A673 (cell line): ENCODE results near the gene ADARB2. TPM values are rescaled to one million over a fixed set of nuclear protein-coding genes. Genes with fewer than 3 reads are reported as not detected.

Source experiments
- BruUV-seq: library from RNA; stranded (reverse); fragments of 400-500 nt; replicated peaks from 2 replicates; lab custom pipeline; 2021; lab: Mats Ljungman, UMichigan
- CTCF ChIA-PET: fragments of 300-600 bp; sonication (Branson Sonifier 250); formaldehyde crosslinking; loops from one replicate; lab custom pipeline; 2022; ENCODE audit warnings: antibody characterized with exemption; lab: Charles Lee
- POLR2A ChIA-PET: fragments of 300-600 bp; sonication (Branson Sonifier 250); formaldehyde crosslinking; loops from one replicate; lab custom pipeline; 2022; ENCODE audit warnings: antibody characterized with exemption; ENCODE audit not compliant: low non-redundant PET; lab: Charles Lee
- DNase-seq: peaks from one replicate; pipeline ENCODE4 v3.0.0-alpha.2; 2015; ENCODE audit warnings: low spot score
- H3K27ac ChIP-seq: fragments of 200-600 bp; sonication (generic); 2 replicates; pipeline ENCODE4 v1.5.1; 2016; ENCODE audit warnings: mixed run types, low read depth, mild to moderate bottlenecking, mixed read lengths, antibody characterized with exemption, low read length; ENCODE audit not compliant: poor library complexity, severe bottlenecking
- H3K27me3 ChIP-seq: fragments of 200-600 bp; sonication (generic); replicated peaks from 2 replicates; pipeline ENCODE4 v1.6.1; 2017; ENCODE audit warnings: mixed run types, low read depth, mild to moderate bottlenecking, mixed read lengths, antibody characterized with exemption, low read length; ENCODE audit not compliant: insufficient read depth, poor library complexity
- H3K36me3 ChIP-seq: fragments of 200-600 bp; sonication (generic); 2 replicates; pipeline ENCODE4 v1.6.1; 2016; ENCODE audit warnings: mixed run types, mild to moderate bottlenecking, mixed read lengths, antibody characterized with exemption, low read length; ENCODE audit not compliant: insufficient read depth, poor library complexity, severe bottlenecking
- H3K4me1 ChIP-seq: fragments of 200-600 bp; sonication (generic); 2 replicates; pipeline ENCODE4 v1.6.1; 2017; ENCODE audit warnings: mixed run types, mild to moderate bottlenecking, mixed read lengths, antibody characterized with exemption, low read length; ENCODE audit not compliant: insufficient read depth, poor library complexity, severe bottlenecking
- H3K4me3 ChIP-seq: fragments of 200-600 bp; sonication (generic); 2 replicates; pipeline ENCODE4 v1.5.1; 2016; ENCODE audit warnings: low read depth, mixed run types, mild to moderate bottlenecking, mixed read lengths, low read length; ENCODE audit not compliant: poor library complexity, severe bottlenecking
- H3K9me3 ChIP-seq: fragments of 200-600 bp; sonication (generic); 2 replicates; pipeline ENCODE4 v1.6.1; 2016; ENCODE audit warnings: mixed run types, low read depth, mild to moderate bottlenecking, mixed read lengths, antibody characterized with exemption, low read length; ENCODE audit not compliant: poor library complexity, severe bottlenecking
- EZH2 ChIP-seq: fragments of 200-600 bp; sonication (generic); IDR thresholded peaks from 2 replicates; pipeline ENCODE4 v1.6.1; 2017; ENCODE audit warnings: borderline replicate concordance, low read depth, mild to moderate bottlenecking, mixed read lengths, antibody characterized with exemption, low read length; ENCODE audit not compliant: poor library complexity, severe bottlenecking
- intact Hi-C: fragments of 100-400 bp; cut with micrococcal nuclease; formaldehyde crosslinking; loops from one replicate; pipeline ENCODE4 v1.10.0; 2022; ENCODE audit not compliant: unreplicated experiment
- total RNA-seq: library from RNA; stranded (reverse); gene quantifications from 2 replicates; pipeline ENCODE4 v1.2.3, GENCODE V29; 2021
- TF ChIP-seq, protein P1 (sequence below): fragments of 300-800, 200-600 bp; sonication (generic); conservative IDR thresholded peaks from 2 replicates; pipeline ENCODE4 v1.5.1; 2017; ENCODE audit warnings: low read depth, mild to moderate bottlenecking, antibody characterized with exemption, low read length, moderate library complexity, mixed read lengths

ADARB2 gene
- total RNA-seq, 1 experiment from 2014 or later: not detected

GRCh38 chr10:1440897-1441296, 296.4 kb downstream of the ADARB2 start:
- CTCF ChIA-PET: no interaction called here
- no peak for DNase-seq
- no peak overlapping the region for H3K27ac ChIP-seq
- BruUV-seq: no TSS peak
- POLR2A ChIA-PET: no interaction called here
- peaks cover 65% of the 10 kb centered on the region for H3K27me3 ChIP-seq
- H3K36me3 ChIP-seq: no peaks in the 10 kb centered on the region
- TF ChIP-seq EZH2: no peak
- TF ChIP-seq, protein P1, sequence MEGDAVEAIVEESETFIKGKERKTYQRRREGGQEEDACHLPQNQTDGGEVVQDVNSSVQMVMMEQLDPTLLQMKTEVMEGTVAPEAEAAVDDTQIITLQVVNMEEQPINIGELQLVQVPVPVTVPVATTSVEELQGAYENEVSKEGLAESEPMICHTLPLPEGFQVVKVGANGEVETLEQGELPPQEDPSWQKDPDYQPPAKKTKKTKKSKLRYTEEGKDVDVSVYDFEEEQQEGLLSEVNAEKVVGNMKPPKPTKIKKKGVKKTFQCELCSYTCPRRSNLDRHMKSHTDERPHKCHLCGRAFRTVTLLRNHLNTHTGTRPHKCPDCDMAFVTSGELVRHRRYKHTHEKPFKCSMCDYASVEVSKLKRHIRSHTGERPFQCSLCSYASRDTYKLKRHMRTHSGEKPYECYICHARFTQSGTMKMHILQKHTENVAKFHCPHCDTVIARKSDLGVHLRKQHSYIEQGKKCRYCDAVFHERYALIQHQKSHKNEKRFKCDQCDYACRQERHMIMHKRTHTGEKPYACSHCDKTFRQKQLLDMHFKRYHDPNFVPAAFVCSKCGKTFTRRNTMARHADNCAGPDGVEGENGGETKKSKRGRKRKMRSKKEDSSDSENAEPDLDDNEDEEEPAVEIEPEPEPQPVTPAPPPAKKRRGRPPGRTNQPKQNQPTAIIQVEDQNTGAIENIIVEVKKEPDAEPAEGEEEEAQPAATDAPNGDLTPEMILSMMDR: no peak
- no peaks in the 10 kb centered on the region for H3K9me3 ChIP-seq
- H3K4me1 ChIP-seq: no peaks in the 10 kb centered on the region
- intact Hi-C loops: no loop called here
- H3K4me3 ChIP-seq: no peak overlapping the region

GRCh38 chr10:1434912-1435692, 302.2 kb downstream of the ADARB2 start:
- POLR2A ChIA-PET: interaction anchor here (0.5 kb wide), 1 partner anchor 1346 kb away, joined by 4 read pairs; no protein-coding TSS in a partner anchor
- H3K4me3 ChIP-seq: no peak overlapping the region
- H3K9me3 ChIP-seq: peaks cover 5% of the 10 kb centered on the region
- TF ChIP-seq EZH2: no peak
- TF ChIP-seq, protein P1: no peak
- H3K36me3 ChIP-seq: no peaks in the 10 kb centered on the region
- no peak for DNase-seq
- BruUV-seq: no TSS peak
- no peaks in the 10 kb centered on the region for H3K4me1 ChIP-seq
- intact Hi-C loops: no loop called here
- CTCF ChIA-PET: no interaction called here
- peaks cover 83% of the 10 kb centered on the region for H3K27me3 ChIP-seq
- H3K27ac ChIP-seq: no peak overlapping the region

DNA sequence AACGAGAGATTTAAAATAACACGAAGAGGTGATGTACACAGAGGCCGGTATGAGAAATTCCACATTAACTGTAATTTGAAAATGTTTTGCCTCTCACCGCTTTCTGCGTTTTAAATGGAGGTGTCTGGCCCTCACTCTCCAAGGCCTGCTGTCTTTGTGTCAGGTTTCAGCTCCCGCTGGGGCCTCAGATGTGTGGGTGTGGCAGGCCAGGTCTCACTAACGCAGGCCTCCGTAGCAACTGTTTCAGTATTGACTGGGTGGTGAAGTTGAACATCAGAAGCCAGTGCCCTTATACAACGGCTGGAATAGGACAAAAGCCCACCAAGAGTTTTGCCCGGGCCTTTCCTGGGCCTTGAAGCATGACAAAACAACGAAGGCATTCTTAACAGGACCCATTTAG, 303.1 kb downstream of the ADARB2 start:
- H3K4me3 ChIP-seq: no peak overlapping the region
- BruUV-seq: no TSS peak
- intact Hi-C loops: no loop called here
- no peak overlapping the region for H3K27ac ChIP-seq
- DNase-seq: no peak
- H3K27me3 ChIP-seq: peaks cover 87% of the 10 kb centered on the region
- no peaks in the 10 kb centered on the region for H3K4me1 ChIP-seq
- POLR2A ChIA-PET: no interaction called here
- no peaks in the 10 kb centered on the region for H3K36me3 ChIP-seq
- CTCF ChIA-PET: no interaction called here
- H3K9me3 ChIP-seq: peaks cover 5% of the 10 kb centered on the region
- TF ChIP-seq, protein P1: no peak
